MM.1S (cell line): ENCODE data around the gene LAMP5.

Experiments
- DNase-seq: peaks from one replicate; pipeline ENCODE4 v3.0.0-alpha.2; 2015
- H2AFZ ChIP-seq: fragments of 300-600 bp; sonication (generic); 2 replicates; pipeline ENCODE4 v1.6.0; 2016; ENCODE audit warnings: antibody characterized with exemption, low read length
- H3F3A ChIP-seq: fragments of 300-600 bp; sonication (generic); 2 replicates; pipeline ENCODE4 v1.6.1; 2016; ENCODE audit warnings: mild to moderate bottlenecking, antibody characterized with exemption, low read length, moderate library complexity, mixed read lengths; ENCODE audit not compliant: insufficient read depth
- H3K27ac ChIP-seq: fragments of 300-600 bp; sonication (generic); 2 replicates; pipeline ENCODE4 v1.5.1; 2016; ENCODE audit warnings: mild to moderate bottlenecking, low read length
- H3K27me3 ChIP-seq: fragments of 300-600 bp; sonication (generic); replicated peaks from 2 replicates; pipeline ENCODE4 v1.6.0; 2016; ENCODE audit warnings: low read length; ENCODE audit not compliant: insufficient read depth
- H3K36me3 ChIP-seq: fragments of 300-600 bp; sonication (generic); replicated peaks from 2 replicates; pipeline ENCODE4 v1.6.1; 2016; ENCODE audit warnings: mild to moderate bottlenecking, low read length, mixed read lengths; ENCODE audit not compliant: insufficient read depth
- H3K4me1 ChIP-seq: fragments of 300-600 bp; sonication (generic); 2 replicates; pipeline ENCODE4 v1.6.1; 2016; ENCODE audit warnings: low read length, mixed read lengths
- H3K4me2 ChIP-seq: fragments of 300-600 bp; sonication (generic); 2 replicates; pipeline ENCODE4 v1.6.0; 2016; ENCODE audit warnings: low read depth, low read length
- H3K4me3 ChIP-seq: fragments of 300-600 bp; sonication (generic); 2 replicates; pipeline ENCODE4 v1.5.1; 2016; ENCODE audit warnings: low read length, mixed read lengths
- H3K79me2 ChIP-seq: fragments of 300-600 bp; sonication (generic); 2 replicates; pipeline ENCODE4 v1.6.1; 2016; ENCODE audit warnings: mixed run types, low read length, mixed read lengths
- H3K9ac ChIP-seq: fragments of 300-600 bp; sonication (generic); 2 replicates; pipeline ENCODE4 v1.6.1; 2016; ENCODE audit warnings: low read length, mixed read lengths
- H3K9me2 ChIP-seq: fragments of 300-600 bp; sonication (generic); replicated peaks from 2 replicates; pipeline ENCODE4 v1.6.1; 2016; ENCODE audit warnings: mild to moderate bottlenecking, low read length, mixed read lengths; ENCODE audit not compliant: insufficient read depth
- H3K9me3 ChIP-seq: fragments of 300-600 bp; sonication (generic); replicated peaks from 2 replicates; pipeline ENCODE4 v1.6.1; 2016; ENCODE audit warnings: mild to moderate bottlenecking, low read length, mixed read lengths; ENCODE audit not compliant: insufficient read depth
- H4K20me1 ChIP-seq: fragments of 300-600 bp; sonication (generic); 2 replicates; pipeline ENCODE4 v1.6.1; 2016; ENCODE audit warnings: mild to moderate bottlenecking, low read length, moderate library complexity, mixed read lengths; ENCODE audit not compliant: insufficient read depth
- CTCF ChIP-seq: fragments of 300-600 bp; sonication (generic); IDR thresholded peaks from 2 replicates; pipeline ENCODE4 v1.5.1; 2016; ENCODE audit warnings: antibody characterized with exemption, low read length, mixed read lengths
- EZH2 ChIP-seq: fragments of 300-600 bp; sonication (generic); optimal IDR thresholded peaks from 2 replicates; pipeline ENCODE3; 2017; ENCODE audit warnings: low read depth, mild to moderate bottlenecking, antibody characterized with exemption, low read length, mixed read lengths
- EZH2phosphoT487 ChIP-seq: fragments of 300-600 bp; sonication (generic); IDR thresholded peaks from 2 replicates; pipeline ENCODE4 v1.6.1; 2018; ENCODE audit warnings: antibody characterized with exemption, low read length

Gene LAMP5

DNA sequence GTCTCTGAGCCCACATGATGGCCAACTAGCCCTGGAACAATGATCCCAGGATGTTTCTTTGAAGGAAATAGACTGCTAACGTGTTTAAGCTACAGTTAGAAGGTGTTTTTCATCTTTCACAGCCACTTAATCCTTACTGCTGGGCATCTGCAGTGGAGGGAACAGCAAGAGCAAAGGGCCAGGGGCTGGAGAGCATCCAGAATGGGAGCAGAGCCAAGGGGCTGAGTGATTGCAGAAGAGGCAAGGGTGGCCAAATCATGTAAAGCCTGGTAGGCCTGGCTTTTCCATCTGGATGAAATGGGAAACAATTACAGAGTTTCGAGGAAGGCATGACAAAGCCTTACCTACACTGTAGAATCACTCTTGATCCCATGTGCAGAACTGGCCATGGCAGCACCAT, 18.7 kb upstream of the LAMP5 start:
- Histone ChIP-seq H3K27ac (no peak overlapping the region), H4K20me1 (no peaks in the 10 kb centered on the region), H3K9me3 (no peaks in the 10 kb centered on the region), H3K36me3 (no peaks in the 10 kb centered on the region), H2AFZ (no peak overlapping the region), H3K9ac (no peak overlapping the region), H3K27me3 (no peaks in the 10 kb centered on the region), H3K4me2 (no peak overlapping the region), H3K4me3 (no peak overlapping the region), H3F3A (no peaks in the 10 kb centered on the region), H3K79me2 (no peaks in the 10 kb centered on the region), H3K4me1 (peaks cover 23% of the 10 kb centered on the region), H3K9me2 (no peaks in the 10 kb centered on the region)
- DNase-seq, result no peak
- TF ChIP-seq CTCF, result no peak
- TF ChIP-seq EZH2, result no peak
- no peak for TF ChIP-seq EZH2phosphoT487

DNA sequence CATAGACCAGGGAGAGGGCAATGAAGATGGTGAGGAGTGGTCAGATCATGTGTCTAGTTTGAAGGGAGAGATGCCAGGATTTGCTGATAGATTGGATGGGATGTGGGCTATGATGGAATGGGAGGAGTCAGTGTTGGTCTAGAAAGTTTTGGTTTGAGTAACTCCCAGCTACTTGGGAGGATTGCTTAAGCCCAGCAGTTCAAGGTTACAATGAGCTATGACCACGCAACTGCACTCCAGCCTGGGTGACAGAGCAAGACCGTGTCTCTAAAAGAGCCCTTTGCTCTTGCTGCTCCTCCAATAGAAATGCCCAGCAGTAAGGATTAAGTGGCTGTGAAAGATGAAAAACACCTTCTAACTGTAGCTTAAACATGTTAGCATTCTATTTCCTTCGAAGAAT, 18.2 kb upstream of the LAMP5 start:
- H3K4me1 ChIP-seq, result peaks cover 26% of the 10 kb centered on the region
- no peak overlapping the region for H3K4me3 ChIP-seq
- no peak for DNase-seq
- H3F3A ChIP-seq, result no peaks in the 10 kb centered on the region
- TF ChIP-seq EZH2phosphoT487 (no peak), CTCF (no peak), EZH2 (no peak)
- no peak overlapping the region for H3K4me2 ChIP-seq
- no peak overlapping the region for H2AFZ ChIP-seq
- H3K9me2 ChIP-seq, result no peaks in the 10 kb centered on the region
- H3K9ac ChIP-seq, result no peak overlapping the region
- no peaks in the 10 kb centered on the region for H4K20me1 ChIP-seq
- no peaks in the 10 kb centered on the region for H3K36me3 ChIP-seq
- no peaks in the 10 kb centered on the region for H3K9me3 ChIP-seq
- H3K79me2 ChIP-seq, result no peaks in the 10 kb centered on the region
- no peaks in the 10 kb centered on the region for H3K27me3 ChIP-seq
- no peak overlapping the region for H3K27ac ChIP-seq

GRCh38 chr20:9498322-9498721, 16.1 kb upstream of the LAMP5 start:
- Histone ChIP-seq H3K4me1 (peaks cover 26% of the 10 kb centered on the region), H3K79me2 (no peaks in the 10 kb centered on the region), H4K20me1 (no peaks in the 10 kb centered on the region), H3K4me2 (no peak overlapping the region), H3K4me3 (no peak overlapping the region), H3K27ac (no peak overlapping the region), H3K9ac (no peak overlapping the region), H3K9me3 (no peaks in the 10 kb centered on the region), H3K27me3 (no peaks in the 10 kb centered on the region), H2AFZ (no peak overlapping the region), H3K36me3 (no peaks in the 10 kb centered on the region), H3F3A (no peaks in the 10 kb centered on the region), H3K9me2 (no peaks in the 10 kb centered on the region)
- no peak for DNase-seq
- TF ChIP-seq CTCF, result no peak
- TF ChIP-seq EZH2phosphoT487, result no peak
- no peak for TF ChIP-seq EZH2
